MCF 10A (cell line): ENCODE measurements around the gene RGS17. TPM values are rescaled to one million over a fixed set of nuclear protein-coding genes. Genes with fewer than 3 reads are reported as not detected.

Experiments used
- BruUV-seq: library from RNA; stranded (reverse); fragments of 400-500 nt; replicated peaks from 2 replicates; lab custom pipeline; 2021; lab: Mats Ljungman, UMichigan
- CTCF ChIA-PET: fragments of 300-600 bp; sonication (Branson Sonifier 250); formaldehyde crosslinking; extraction: SDS; loops from one replicate; lab custom pipeline; 2021; ENCODE audit warnings: antibody characterized with exemption, inconsistent platforms; lab: Yijun Ruan, JAX
- POLR2A ChIA-PET: fragments of 300-600, 350-650 bp; sonication (Branson Sonifier 250); formaldehyde crosslinking; extraction: SDS; loops from one replicate; lab custom pipeline; 2020; ENCODE audit warnings: antibody characterized with exemption, inconsistent platforms; lab: Yijun Ruan, JAX
- DNase-seq: peaks from one replicate; pipeline ENCODE4 v3.0.0-alpha.2; 2018; ENCODE audit not compliant: unreplicated experiment
- H3K27ac Mint-ChIP-seq: one replicate; pipeline ENCODE4 v1.8.0; 2022; ENCODE audit warnings: mild to moderate bottlenecking, low read depth, mixed read lengths; ENCODE audit not compliant: unreplicated experiment
- H3K27me3 Mint-ChIP-seq: one replicate; pipeline ENCODE4 v1.8.0; 2022; ENCODE audit warnings: mixed read lengths; ENCODE audit not compliant: insufficient read depth, unreplicated experiment
- H3K36me3 Mint-ChIP-seq: one replicate; pipeline ENCODE4 v1.8.0; 2022; ENCODE audit warnings: mild to moderate bottlenecking, moderate library complexity, mixed read lengths; ENCODE audit not compliant: insufficient read depth, unreplicated experiment
- H3K4me1 Mint-ChIP-seq: one replicate; pipeline ENCODE4 v1.8.0; 2022; ENCODE audit warnings: mixed read lengths; ENCODE audit not compliant: insufficient read depth, unreplicated experiment
- H3K4me3 Mint-ChIP-seq: one replicate; pipeline ENCODE4 v1.8.0; 2022; ENCODE audit warnings: mild to moderate bottlenecking, moderate library complexity, mixed read lengths; ENCODE audit not compliant: unreplicated experiment
- H3K9me3 Mint-ChIP-seq: one replicate; pipeline ENCODE4 v1.8.0; 2022; ENCODE audit warnings: mixed read lengths; ENCODE audit not compliant: unreplicated experiment
- CTCF ChIP-seq: fragments of 200-600 bp; IDR thresholded peaks from one replicate; pipeline ENCODE4 v1.8.0; 2022; ENCODE audit warnings: antibody characterized with exemption, mild to moderate bottlenecking; ENCODE audit not compliant: unreplicated experiment
- intact Hi-C: fragments of 100-400 bp; cut with micrococcal nuclease; formaldehyde crosslinking; loops from 2 replicates; pipeline ENCODE4 v1.14.1; 2022
- total RNA-seq: library from RNA; stranded (reverse); gene quantifications from 2 replicates; pipeline ENCODE4 v1.2.3, GENCODE V29; 2022

RGS17 gene
- total RNA-seq, 1 experiment from 2014 or later = 2.5 TPM

GRCh38 chr6:153126218-153126617, 4.9 kb downstream of the RGS17 start:
- H3K9me3 Mint-ChIP-seq = no peaks in the 10 kb centered on the region
- intact Hi-C loops = no loop called here
- TF ChIP-seq CTCF = no peak
- H3K27me3 Mint-ChIP-seq = no peaks in the 10 kb centered on the region
- H3K4me3 Mint-ChIP-seq = no peak overlapping the region
- H3K27ac Mint-ChIP-seq = no peak overlapping the region
- DNase-seq = no peak
- CTCF ChIA-PET = interaction anchor here (0.6 to 1.6 kb wide), 5 partner anchors 11 to 101 kb away, joined by 3 to 4 read pairs (median 3); no protein-coding TSS in a partner anchor
- H3K36me3 Mint-ChIP-seq = peaks cover 7% of the 10 kb centered on the region
- POLR2A ChIA-PET = interaction anchor here (0.7 kb wide), 1 partner anchor 150 kb away, joined by 3 read pairs; no protein-coding TSS in a partner anchor
- H3K4me1 Mint-ChIP-seq = peaks cover 8% of the 10 kb centered on the region
- BruUV-seq = no TSS peak

GRCh38 chr6:153125032-153125431, 6.0 kb downstream of the RGS17 start:
- CTCF ChIA-PET = no interaction called here
- no peaks in the 10 kb centered on the region for H3K9me3 Mint-ChIP-seq
- H3K4me1 Mint-ChIP-seq = peaks cover 9% of the 10 kb centered on the region
- DNase-seq = no peak
- TF ChIP-seq CTCF = no peak
- POLR2A ChIA-PET = no interaction called here
- BruUV-seq = no TSS peak
- H3K36me3 Mint-ChIP-seq = peaks cover under 1% of the 10 kb centered on the region
- no peak overlapping the region for H3K27ac Mint-ChIP-seq
- intact Hi-C loops = no loop called here
- no peaks in the 10 kb centered on the region for H3K27me3 Mint-ChIP-seq
- H3K4me3 Mint-ChIP-seq = no peak overlapping the region

- CTCF ChIA-PET = interaction anchor here (0.6 kb wide), 1 partner anchor 908 kb away, joined by 3 read pairs; no protein-coding TSS in a partner anchor
- BruUV-seq = no TSS peak
Observed at GRCh38 chr6:153123801-153124200, 7.3 kb downstream of the RGS17 start.

GRCh38 chr6:153121311-153121710, 9.8 kb downstream of the RGS17 start:
- H3K4me1 Mint-ChIP-seq = peaks cover 24% of the 10 kb centered on the region

More at GRCh38 chr6:153123801-153124200, 7.3 kb downstream of the RGS17 start:
- H3K4me1 Mint-ChIP-seq = peaks cover 9% of the 10 kb centered on the region
- intact Hi-C loops = no loop called here
- no peak for TF ChIP-seq CTCF
- no peak overlapping the region for H3K4me3 Mint-ChIP-seq
- no peaks in the 10 kb centered on the region for H3K36me3 Mint-ChIP-seq
- H3K27me3 Mint-ChIP-seq = no peaks in the 10 kb centered on the region
- H3K9me3 Mint-ChIP-seq = no peaks in the 10 kb centered on the region
- POLR2A ChIA-PET = no interaction called here
- no peak for DNase-seq
- H3K27ac Mint-ChIP-seq = no peak overlapping the region

More at GRCh38 chr6:153121311-153121710, 9.8 kb downstream of the RGS17 start:
- no peaks in the 10 kb centered on the region for H3K9me3 Mint-ChIP-seq
- intact Hi-C loops = no loop called here
- H3K4me3 Mint-ChIP-seq = no peak overlapping the region
- POLR2A ChIA-PET = interaction anchor here (0.7 kb wide), 1 partner anchor 47 kb away, joined by 3 read pairs; no protein-coding TSS in a partner anchor
- TF ChIP-seq CTCF = no peak
- no TSS peak for BruUV-seq
- no peaks in the 10 kb centered on the region for H3K36me3 Mint-ChIP-seq
- no peaks in the 10 kb centered on the region for H3K27me3 Mint-ChIP-seq
- CTCF ChIA-PET = no interaction called here
- no peak overlapping the region for H3K27ac Mint-ChIP-seq
- DNase-seq = no peak
